ENCODE results near the gene AUTS2.

AUTS2 gene

DNA sequence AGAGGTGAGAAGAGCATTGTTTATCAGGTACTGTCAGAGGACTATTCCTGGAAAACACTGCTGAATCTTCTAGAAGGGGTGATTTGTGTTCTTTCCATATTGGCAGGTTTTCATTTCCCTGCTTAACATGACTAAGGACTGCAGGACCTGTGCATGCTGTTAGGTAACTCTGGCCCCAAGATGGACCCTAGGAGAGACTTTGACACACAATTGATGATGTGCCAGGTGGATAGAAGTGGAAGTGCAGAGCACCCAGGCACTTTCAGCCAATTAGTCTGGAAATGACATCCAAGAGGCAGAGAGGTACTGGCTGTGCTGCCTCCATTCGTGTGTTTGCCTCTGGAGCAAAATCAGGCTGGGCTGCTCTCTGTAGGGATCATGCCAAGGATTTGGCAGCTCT, 1037.4 kb downstream of the AUTS2 start:
- H3K4me3 ChIP-seq (replicated peaks in 1 of 2; ENCODE audit: low read depth in 2 of 2, low read length in 2 of 2): no peak overlapping the region
- TF ChIP-seq, protein P1, sequence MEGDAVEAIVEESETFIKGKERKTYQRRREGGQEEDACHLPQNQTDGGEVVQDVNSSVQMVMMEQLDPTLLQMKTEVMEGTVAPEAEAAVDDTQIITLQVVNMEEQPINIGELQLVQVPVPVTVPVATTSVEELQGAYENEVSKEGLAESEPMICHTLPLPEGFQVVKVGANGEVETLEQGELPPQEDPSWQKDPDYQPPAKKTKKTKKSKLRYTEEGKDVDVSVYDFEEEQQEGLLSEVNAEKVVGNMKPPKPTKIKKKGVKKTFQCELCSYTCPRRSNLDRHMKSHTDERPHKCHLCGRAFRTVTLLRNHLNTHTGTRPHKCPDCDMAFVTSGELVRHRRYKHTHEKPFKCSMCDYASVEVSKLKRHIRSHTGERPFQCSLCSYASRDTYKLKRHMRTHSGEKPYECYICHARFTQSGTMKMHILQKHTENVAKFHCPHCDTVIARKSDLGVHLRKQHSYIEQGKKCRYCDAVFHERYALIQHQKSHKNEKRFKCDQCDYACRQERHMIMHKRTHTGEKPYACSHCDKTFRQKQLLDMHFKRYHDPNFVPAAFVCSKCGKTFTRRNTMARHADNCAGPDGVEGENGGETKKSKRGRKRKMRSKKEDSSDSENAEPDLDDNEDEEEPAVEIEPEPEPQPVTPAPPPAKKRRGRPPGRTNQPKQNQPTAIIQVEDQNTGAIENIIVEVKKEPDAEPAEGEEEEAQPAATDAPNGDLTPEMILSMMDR (IDR thresholded peaks at IDR 0.05; ENCODE audit: low read depth, low read length): no peak
- DNase-seq (ENCODE audit: low read depth in 2 of 2): no peak

DNA sequence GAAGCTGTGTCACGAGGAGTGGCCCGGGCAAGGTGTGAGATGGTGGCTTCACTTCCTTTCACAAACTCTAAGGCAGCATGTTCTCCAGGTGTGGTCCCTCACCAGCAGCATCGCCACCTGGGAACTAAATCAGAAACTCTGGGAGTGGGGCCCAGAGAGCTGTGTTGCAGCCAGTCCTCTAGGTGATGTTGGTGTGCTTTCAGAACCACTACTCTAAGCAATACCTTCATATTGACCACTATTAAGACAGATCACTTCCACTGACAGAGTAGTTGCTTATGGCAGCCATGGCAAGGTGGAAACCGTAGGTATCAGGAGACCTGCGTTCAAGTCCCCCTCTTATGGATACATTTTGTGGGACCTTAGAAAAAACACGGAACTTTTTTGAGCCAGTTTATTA, 1037.9 kb downstream of the AUTS2 start:
- DNase-seq (ENCODE audit: low read depth in 2 of 2): no peak
- H3K4me3 ChIP-seq (replicated peaks in 1 of 2; ENCODE audit: low read depth in 2 of 2, low read length in 2 of 2): no peak overlapping the region
- TF ChIP-seq, protein P1 (IDR thresholded peaks at IDR 0.05; ENCODE audit: low read depth, low read length): no peak

DNA sequence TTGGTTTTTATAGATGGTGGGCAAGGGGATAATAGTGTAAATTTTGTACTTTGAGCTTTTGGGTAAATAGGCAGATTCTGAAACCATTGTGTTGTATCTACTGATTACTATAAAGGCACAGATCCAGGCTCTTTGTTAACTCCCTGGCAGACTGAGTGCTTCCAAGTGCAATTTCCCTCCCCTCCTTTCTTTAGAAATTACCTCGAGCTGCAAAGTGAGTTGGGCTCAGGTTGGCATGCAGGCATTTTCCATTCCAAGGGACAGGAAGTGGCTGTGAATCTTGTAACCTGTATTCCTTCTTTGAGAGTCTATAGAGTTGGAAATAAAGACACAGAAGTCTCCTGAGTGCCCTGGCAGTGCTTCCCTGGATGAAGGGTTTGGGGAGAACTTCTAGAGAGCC, 1039.5 kb downstream of the AUTS2 start:
- no peak for DNase-seq (ENCODE audit: low read depth in 2 of 2)
- TF ChIP-seq, protein P1 (IDR thresholded peaks at IDR 0.05; ENCODE audit: low read depth, low read length): no peak
- no peak overlapping the region for H3K4me3 ChIP-seq (replicated peaks in 1 of 2; ENCODE audit: low read depth in 2 of 2, low read length in 2 of 2)

DNA sequence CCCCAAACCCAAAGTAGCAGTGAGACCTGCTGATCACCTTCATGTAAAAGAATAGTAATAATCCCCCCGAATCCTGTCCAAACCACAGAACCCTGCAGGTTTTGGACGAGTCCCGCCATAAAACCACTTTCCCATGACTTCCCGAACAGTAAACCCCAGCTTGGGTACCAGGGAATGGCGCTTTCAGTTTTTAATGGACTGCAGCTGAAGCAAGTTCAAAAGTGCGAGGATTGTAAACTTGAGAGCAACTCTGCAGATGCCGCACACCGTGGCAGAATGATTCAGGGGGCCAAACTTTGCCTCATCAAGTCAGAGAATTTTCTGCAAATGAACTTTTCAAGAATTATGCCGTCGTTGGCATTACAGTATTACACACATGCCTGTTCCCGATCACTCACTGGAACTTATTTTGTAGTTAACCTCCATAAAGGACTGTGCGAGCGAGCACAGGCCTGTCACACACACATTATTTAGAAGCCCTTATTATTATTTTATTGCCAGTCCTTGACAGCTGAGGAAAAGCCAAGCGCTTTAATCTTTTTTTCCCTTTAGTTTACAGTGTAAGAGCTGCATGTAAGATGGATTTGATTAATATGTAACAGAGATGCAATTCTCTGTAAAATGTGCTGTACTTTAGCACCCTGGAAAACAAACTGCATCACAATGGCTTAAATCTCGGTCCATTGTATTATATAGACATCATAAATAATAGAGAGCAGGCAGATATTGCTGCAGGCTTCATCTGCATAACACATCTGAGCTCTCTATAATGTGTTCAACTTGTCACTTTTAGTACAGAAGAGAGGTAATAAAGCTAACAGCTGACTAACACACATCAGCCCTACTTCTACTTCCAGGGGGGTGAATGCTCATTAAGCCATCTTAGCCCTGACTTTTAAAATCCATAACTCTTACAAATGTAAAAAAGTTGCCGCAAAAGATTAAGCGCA, 1040.2 kb downstream of the AUTS2 start:
- DNase-seq (ENCODE audit: low read depth in 2 of 2): no peak
- TF ChIP-seq, protein P1 (IDR thresholded peaks at IDR 0.05; ENCODE audit: low read depth, low read length): no peak
- H3K4me3 ChIP-seq (replicated peaks in 1 of 2; ENCODE audit: low read depth in 2 of 2, low read length in 2 of 2): no peak overlapping the region

- DNase-seq (ENCODE audit: low read depth in 2 of 2): no peak
- TF ChIP-seq, protein P1 (IDR thresholded peaks at IDR 0.05; ENCODE audit: low read depth, low read length): no peak
- H3K4me3 ChIP-seq (replicated peaks in 1 of 2; ENCODE audit: low read depth in 2 of 2, low read length in 2 of 2): no peak overlapping the region
These were observed 1042.1 kb downstream of the AUTS2 start for GRCh38 chr7:70640266-70640833.

- no peak overlapping the region for H3K4me3 ChIP-seq (replicated peaks in 1 of 2; ENCODE audit: low read depth in 2 of 2, low read length in 2 of 2)
- DNase-seq (ENCODE audit: low read depth in 2 of 2): no peak
- TF ChIP-seq, protein P1 (IDR thresholded peaks at IDR 0.05; ENCODE audit: low read depth, low read length): no peak
These were observed 1043.6 kb downstream of the AUTS2 start for GRCh38 chr7:70641882-70642281.
